IMR-90 (cell line): ENCODE measurements around the gene PHF5A. TPM values are rescaled to one million over a fixed set of nuclear protein-coding genes. Genes with fewer than 3 reads are reported as not detected.

ENCODE experiments used
- ATAC-seq: fragments of 200-7000 bp; cut with Tn5 transposase; 2 replicates; pipeline ENCODE4 v1.9.1; 2020; ENCODE audit warnings: low read depth, mild to moderate bottlenecking, moderate library complexity
- Bru-seq: library from RNA; stranded (reverse); fragments of 400-500 nt; gene quantifications from one replicate; lab custom pipeline; 2021; lab: Mats Ljungman, UMichigan
- BruChase-seq, 2 experiments: library from RNA; stranded (reverse); fragments of 400-500 nt; gene quantifications; one replicate each; lab custom pipeline; 2021; lab: Mats Ljungman, UMichigan
- BruUV-seq: library from RNA; stranded (reverse); fragments of 400-500 nt; replicated peaks from 2 replicates; lab custom pipeline; 2021; lab: Mats Ljungman, UMichigan
- CTCF ChIA-PET: fragments of 300-600 bp; formaldehyde crosslinking; extraction: SDS; loops from one replicate; lab custom pipeline; 2021; ENCODE audit warnings: antibody characterized with exemption; lab: Yijun Ruan, JAX
- POLR2A ChIA-PET: fragments of 300-600 bp; sonication (Branson Sonifier 250); formaldehyde crosslinking; loops from one replicate; lab custom pipeline; 2022; ENCODE audit warnings: antibody characterized with exemption; ENCODE audit not compliant: unreplicated experiment; lab: Charles Lee
- DNase-seq: peaks from one replicate; pipeline ENCODE4 v3.0.0; 2013
- H2AFZ ChIP-seq: replicated peaks from 2 replicates; pipeline ENCODE3; 2013; ENCODE audit warnings: low read length, mild to moderate bottlenecking; ENCODE audit not compliant: poor library complexity
- H2AK5ac ChIP-seq: 2 replicates; pipeline ENCODE4 v1.6.1; 2013; ENCODE audit warnings: low read depth, low read length, inconsistent platforms
- H2AK9ac ChIP-seq: replicated peaks from 2 replicates; pipeline ENCODE3; 2013; ENCODE audit warnings: mild to moderate bottlenecking, low read depth, low read length, moderate library complexity; ENCODE audit not compliant: poor library complexity
- H2BK120ac ChIP-seq: 2 replicates; pipeline ENCODE4 v1.6.1; 2013; ENCODE audit warnings: low read depth, low read length, inconsistent platforms
- H2BK15ac ChIP-seq: 3 replicates; pipeline ENCODE4 v1.6.1; 2013; ENCODE audit warnings: low read depth, low read length, inconsistent platforms
- H2BK20ac ChIP-seq: 2 replicates; pipeline ENCODE4 v1.6.1; 2013; ENCODE audit warnings: low read depth, mild to moderate bottlenecking, inconsistent platforms, low read length, moderate library complexity
- H2BK5ac ChIP-seq: 2 replicates; pipeline ENCODE4 v1.6.1; 2013; ENCODE audit warnings: mild to moderate bottlenecking, low read depth, low read length, inconsistent platforms; ENCODE audit not compliant: poor library complexity, severe bottlenecking
- H3K14ac ChIP-seq: replicated peaks from 2 replicates; pipeline ENCODE4 v1.6.1; 2013; ENCODE audit warnings: low read depth, low read length, inconsistent platforms
- H3K18ac ChIP-seq: 2 replicates; pipeline ENCODE4 v1.6.1; 2013; ENCODE audit warnings: low read depth, low read length, control low read depth
- H3K23ac ChIP-seq: 2 replicates; pipeline ENCODE4 v1.6.1; 2013; ENCODE audit warnings: low read depth, low read length, inconsistent platforms
- H3K27ac ChIP-seq: 2 replicates; pipeline ENCODE4 v1.5.1; 2013; ENCODE audit warnings: mild to moderate bottlenecking, control low read depth, low read length; ENCODE audit not compliant: insufficient read depth
- H3K27me3 ChIP-seq: 2 replicates; pipeline ENCODE4 v1.6.1; 2013; ENCODE audit warnings: low read length; ENCODE audit not compliant: control insufficient read depth, insufficient read depth
- H3K36me3 ChIP-seq: 2 replicates; pipeline ENCODE4 v1.6.1; 2013; ENCODE audit warnings: low read length, mixed read lengths; ENCODE audit not compliant: control insufficient read depth, insufficient read depth
- H3K4ac ChIP-seq: 2 replicates; pipeline ENCODE4 v1.6.1; 2013; ENCODE audit warnings: low read depth, low read length, inconsistent platforms
- H3K4me1 ChIP-seq: 2 replicates; pipeline ENCODE4 v1.6.1; 2013; ENCODE audit warnings: low read length, mixed read lengths; ENCODE audit not compliant: control insufficient read depth, insufficient read depth
- H3K4me2 ChIP-seq: 2 replicates; pipeline ENCODE4 v1.6.1; 2013; ENCODE audit warnings: low read depth, mild to moderate bottlenecking, control low read depth, low read length, moderate library complexity
- H3K4me3 ChIP-seq: 2 replicates; pipeline ENCODE4 v1.5.1; 2013; ENCODE audit warnings: low read depth, mild to moderate bottlenecking, control low read depth, low read length, moderate library complexity; ENCODE audit not compliant: insufficient read depth
- H3K56ac ChIP-seq: 2 replicates; pipeline ENCODE4 v1.6.1; 2013; ENCODE audit warnings: low read length, inconsistent platforms; ENCODE audit not compliant: insufficient read depth; ENCODE audit errors: extremely low read depth
- H3K79me1 ChIP-seq, 2 experiments: 2 replicates each; pipeline ENCODE4 v1.6.1; 2013; ENCODE audit warnings: low read length in 2 of 2, inconsistent platforms in 1 of 2, low read depth in 1 of 2
- H3K9ac ChIP-seq: 2 replicates; pipeline ENCODE4 v1.6.1; 2013; ENCODE audit warnings: low read depth, low read length, control low read depth
- H3K9me1 ChIP-seq: 2 replicates; pipeline ENCODE4 v1.6.1; 2013; ENCODE audit warnings: low read length, inconsistent platforms; ENCODE audit not compliant: insufficient read depth
- H3K9me3 ChIP-seq: 2 replicates; pipeline ENCODE4 v1.6.1; 2013; ENCODE audit warnings: low read length; ENCODE audit not compliant: control insufficient read depth, insufficient read depth
- H4K20me1 ChIP-seq: 2 replicates; pipeline ENCODE4 v1.6.1; 2013; ENCODE audit warnings: low read length, inconsistent platforms; ENCODE audit not compliant: insufficient read depth
- H4K5ac ChIP-seq: 2 replicates; pipeline ENCODE4 v1.6.1; 2013; ENCODE audit warnings: mild to moderate bottlenecking, low read depth, low read length, control low read depth
- H4K8ac ChIP-seq, 2 experiments: 2 replicates each; pipeline ENCODE4 v1.6.1; 2013; ENCODE audit warnings: low read depth in 2 of 2, low read length in 2 of 2, control low read depth in 1 of 2, inconsistent platforms in 1 of 2
- H4K91ac ChIP-seq: 2 replicates; pipeline ENCODE4 v1.6.1; 2013; ENCODE audit warnings: low read depth, low read length, inconsistent platforms; ENCODE audit not compliant: insufficient read depth
- BHLHE40 ChIP-seq: fragments of 150-350 bp; IDR thresholded peaks from 2 replicates; pipeline ENCODE4 v1.6.1; 2016; ENCODE audit warnings: mild to moderate bottlenecking, low read depth, low read length
- CEBPB ChIP-seq: IDR thresholded peaks from 2 replicates; pipeline ENCODE4 v1.6.1; 2012; ENCODE audit warnings: low read depth, low read length, improper control_type of control experiment
- ELK1 ChIP-seq: fragments of 150-350 bp; IDR thresholded peaks from 2 replicates; pipeline ENCODE4 v1.6.1; 2016; ENCODE audit warnings: low read depth, mild to moderate bottlenecking, low read length, moderate library complexity, borderline replicate concordance
- MXI1 ChIP-seq: IDR thresholded peaks from 2 replicates; pipeline ENCODE4 v1.6.1; 2012; ENCODE audit warnings: low read depth, mild to moderate bottlenecking, low read length, moderate library complexity, borderline replicate concordance
- NFE2L2 ChIP-seq: fragments of 150-350 bp; IDR thresholded peaks from 2 replicates; pipeline ENCODE4 v1.6.1; 2016; ENCODE audit warnings: low read depth, mild to moderate bottlenecking, low read length
- POLR2A ChIP-seq: IDR thresholded peaks from 2 replicates; pipeline ENCODE4 v1.6.1; 2012; ENCODE audit warnings: mild to moderate bottlenecking, low read depth, low read length
- RFX5 ChIP-seq: IDR thresholded peaks from 2 replicates; pipeline ENCODE4 v1.8.0; 2012; ENCODE audit warnings: low read depth, mild to moderate bottlenecking, low read length, moderate library complexity
- USF2 ChIP-seq: fragments of 150-350 bp; IDR thresholded peaks from 2 replicates; pipeline ENCODE4 v1.6.1; 2017; ENCODE audit warnings: mild to moderate bottlenecking, antibody characterized with exemption, low read length, low read depth
- WGBS, 2 experiments: methylation state at CpG; one replicate each; pipeline versions ENCODE4 v1.1.5 to v1.1.7; 2013; ENCODE audit warnings: missing lambda C conversion rate in 2 of 2; ENCODE audit not compliant: insufficient read length in 1 of 2; ENCODE audit errors: extremely low coverage in 2 of 2; 5-methylcytosine and 5-hydroxymethylcytosine counted together
- dilution Hi-C: fragments of 300-500 bp; cut with HindIII; formaldehyde crosslinking; loops from one replicate; pipeline ENCODE4 v1.14.3; 2018; ENCODE audit warnings: low sequenced_read_pairs; ENCODE audit not compliant: unreplicated experiment
- in situ Hi-C: fragments of 300-500 bp; cut with MboI; formaldehyde crosslinking; loops from 3 replicates; pipeline ENCODE4 v1.14.3; 2019; ENCODE audit warnings: low sequenced_read_pairs, inconsistent platforms, mixed read lengths
- intact Hi-C: fragments of 100-400 bp; cut with micrococcal nuclease; formaldehyde crosslinking; loops from 2 replicates; pipeline ENCODE4 v1.10.0; 2022
- long read RNA-seq: library from polyadenylated mRNA; unstranded; transcript quantifications from one replicate; pipeline ENCODE4 v2.0.0, GENCODE V29; 2021; ENCODE audit not compliant: unreplicated experiment
- polyA plus RNA-seq, 3 experiments: library from polyadenylated mRNA; depleted of rRNA; stranded (reverse); fragments of >200 nt; gene quantifications; 2 replicates each; pipeline ENCODE4 v1.2.3, GENCODE V29; 2012; ENCODE audit warnings: low replicate concordance in 1 of 3
- total RNA-seq: library from RNA; depleted of rRNA; stranded (reverse); fragments of >200 nt; gene quantifications from 2 replicates; pipeline ENCODE4 v1.2.3, GENCODE V29; 2012; rRNA removed

The PHF5A gene
- total RNA-seq (50.9 and 76.1 TPM in 2 replicates), polyA plus RNA-seq (2012; rRNA removed) (49.1 and 54.9 TPM in 2 replicates), Bru-seq, nascent RNA (percentile 77 among the genes with signal in this experiment), BruChase-seq, experiment 1, labeled RNA remaining after a 6-hour chase (percentile 65 among the genes with signal in this experiment), BruChase-seq, experiment 2, labeled RNA remaining after a 2-hour chase (percentile 67 among the genes with signal in this experiment)
- 14.7 and 25.4 TPM in 2 replicates for polyA plus RNA-seq (2012; cell fraction: cytosol; rRNA removed)
- polyA plus RNA-seq (2012; cell fraction: nucleus; rRNA removed; ENCODE audit: low replicate concordance): 14.0 and 14.6 TPM in 2 replicates
- long read RNA-seq, partial matches to known transcripts: 1 of 8 reads
- long read RNA-seq, other reads (novel, unspliced or antisense): 4 of 8 reads

- intact Hi-C loops (no loop called here), in situ Hi-C loops (no loop called here), dilution Hi-C loops (no loop called here)
- peak within 1 kb of the TSS; percentile 98 for H2BK120ac ChIP-seq
- WGBS, 2 experiments: 1% methylated on average over 13 of the region's 51 CpGs; no CpG with 5 or more reads in 1 of the 2 experiments
- peak within 1 kb of the TSS; percentile 94; the same call in 2 of the 3 replicates for H2BK15ac ChIP-seq
- H3K4me2 ChIP-seq: peak within 1 kb of the TSS; percentile 96
- peaks cover 31 to 67% of the 10 kb centered on the region in 2 experiments for H3K79me1 ChIP-seq
- peak within 1 kb of the TSS; percentile 97 for H3K14ac ChIP-seq
- H2BK5ac ChIP-seq: peak within 1 kb of the TSS; percentile 96
- ChIA-PET POLR2A (interaction anchor here (0.6 to 0.8 kb wide), 4 partner anchors 10 to 517 kb away, joined by 3 read pairs; partner anchors contain the start of genes RBX1 and TOB2), CTCF (no interaction called here)
- H3K18ac ChIP-seq: peak within 1 kb of the TSS; percentile 95
- peak within 1 kb of the TSS; percentile 92 for H2AFZ ChIP-seq
- H3K56ac ChIP-seq: peak within 1 kb of the TSS; percentile 100
- H3K4me3 ChIP-seq: peak within 1 kb of the TSS; percentile 78
- no peaks in the 10 kb centered on the region for H3K27me3 ChIP-seq
- H3K23ac ChIP-seq: peak within 1 kb of the TSS; percentile 88; the same call in 1 of the 2 replicates
- H3K9me1 ChIP-seq: peaks cover 5% of the 10 kb centered on the region; the same call in 1 of the 2 replicates
- peaks cover 4% of the 10 kb centered on the region for H3K4me1 ChIP-seq
- 0 out of 2 replicates have a peak, but pooled peaks cover 1% of the 10 kb centered on the region for H4K20me1 ChIP-seq
- TF ChIP-seq CEBPB (peak; percentile 7; the same call in 1 of the 2 replicates), POLR2A (peak; percentile 76), BHLHE40 (peak; percentile 99), ELK1 (peak; percentile 48; the same call in 1 of the 2 replicates), RFX5 (no peak), USF2 (peak; percentile 42; the same call in 1 of the 2 replicates), MXI1 (peak; percentile 82), NFE2L2 (no peak)
- DNase-seq (peak; percentile 97), ATAC-seq (peak; percentile 99)
- peak within 1 kb of the TSS; percentile 89 for H3K4ac ChIP-seq
- no TSS peak for BruUV-seq
- H4K5ac ChIP-seq: peak within 1 kb of the TSS; percentile 88
- H2AK5ac ChIP-seq: peak within 1 kb of the TSS; percentile 78
- H4K91ac ChIP-seq: peak within 1 kb of the TSS; percentile 97
- H2AK9ac ChIP-seq: peak within 1 kb of the TSS; percentile 84
- peak within 1 kb of the TSS; percentile 93 for H3K9ac ChIP-seq
- H3K9me3 ChIP-seq: no peaks in the 10 kb centered on the region
- H4K8ac ChIP-seq: peak within 1 kb of the TSS; percentile 79 to 99
- peak within 1 kb of the TSS; percentile 95 for H3K27ac ChIP-seq
- H3K36me3 ChIP-seq: peaks cover 29% of the 10 kb centered on the region
- peak within 1 kb of the TSS; percentile 94 for H2BK20ac ChIP-seq
Measured at GRCh38 chr22:41468381-41469217, at the start of gene PHF5A, which contains the start of gene ACO2. TSS of gene PHF5A (minus strand) at chr22:41468692. CDS start at chr22:41468653, 39 bp downstream. TSS of gene ACO2 (plus strand) at chr22:41469117. CDS start at chr22:41469147, 30 bp downstream.
